ENCODE results near the gene VWC2L. TPM values are rescaled to one million over a fixed set of nuclear protein-coding genes. Genes with fewer than 3 reads are reported as not detected.

The VWC2L gene
- total RNA-seq, 1 donor from 2014 or later: not detected

DNA sequence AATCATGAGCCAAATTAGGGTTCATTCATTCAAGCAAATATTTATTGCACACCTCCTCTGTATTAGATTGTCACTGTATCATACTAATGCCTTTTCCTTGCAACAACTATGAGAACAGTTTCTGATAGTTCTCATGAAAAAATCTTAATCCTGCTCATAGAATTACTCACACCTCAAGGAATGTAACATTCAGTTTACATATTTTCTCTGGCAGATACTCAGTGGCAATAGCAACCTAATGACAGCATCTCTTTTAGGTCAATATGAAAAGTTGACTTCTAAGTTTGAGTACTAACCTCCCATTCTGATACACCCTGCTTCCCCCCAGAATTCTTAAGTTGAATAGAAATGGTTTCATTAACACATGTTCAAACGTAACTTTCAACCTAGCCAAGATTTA is 132.0 kb downstream of the VWC2L start:
- DNase-seq (ENCODE audit: low read depth): no peak
- TF ChIP-seq, protein P1, sequence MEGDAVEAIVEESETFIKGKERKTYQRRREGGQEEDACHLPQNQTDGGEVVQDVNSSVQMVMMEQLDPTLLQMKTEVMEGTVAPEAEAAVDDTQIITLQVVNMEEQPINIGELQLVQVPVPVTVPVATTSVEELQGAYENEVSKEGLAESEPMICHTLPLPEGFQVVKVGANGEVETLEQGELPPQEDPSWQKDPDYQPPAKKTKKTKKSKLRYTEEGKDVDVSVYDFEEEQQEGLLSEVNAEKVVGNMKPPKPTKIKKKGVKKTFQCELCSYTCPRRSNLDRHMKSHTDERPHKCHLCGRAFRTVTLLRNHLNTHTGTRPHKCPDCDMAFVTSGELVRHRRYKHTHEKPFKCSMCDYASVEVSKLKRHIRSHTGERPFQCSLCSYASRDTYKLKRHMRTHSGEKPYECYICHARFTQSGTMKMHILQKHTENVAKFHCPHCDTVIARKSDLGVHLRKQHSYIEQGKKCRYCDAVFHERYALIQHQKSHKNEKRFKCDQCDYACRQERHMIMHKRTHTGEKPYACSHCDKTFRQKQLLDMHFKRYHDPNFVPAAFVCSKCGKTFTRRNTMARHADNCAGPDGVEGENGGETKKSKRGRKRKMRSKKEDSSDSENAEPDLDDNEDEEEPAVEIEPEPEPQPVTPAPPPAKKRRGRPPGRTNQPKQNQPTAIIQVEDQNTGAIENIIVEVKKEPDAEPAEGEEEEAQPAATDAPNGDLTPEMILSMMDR (conservative IDR thresholded peaks at IDR 0.05; ENCODE audit: low read depth, low read length): no peak

DNA sequence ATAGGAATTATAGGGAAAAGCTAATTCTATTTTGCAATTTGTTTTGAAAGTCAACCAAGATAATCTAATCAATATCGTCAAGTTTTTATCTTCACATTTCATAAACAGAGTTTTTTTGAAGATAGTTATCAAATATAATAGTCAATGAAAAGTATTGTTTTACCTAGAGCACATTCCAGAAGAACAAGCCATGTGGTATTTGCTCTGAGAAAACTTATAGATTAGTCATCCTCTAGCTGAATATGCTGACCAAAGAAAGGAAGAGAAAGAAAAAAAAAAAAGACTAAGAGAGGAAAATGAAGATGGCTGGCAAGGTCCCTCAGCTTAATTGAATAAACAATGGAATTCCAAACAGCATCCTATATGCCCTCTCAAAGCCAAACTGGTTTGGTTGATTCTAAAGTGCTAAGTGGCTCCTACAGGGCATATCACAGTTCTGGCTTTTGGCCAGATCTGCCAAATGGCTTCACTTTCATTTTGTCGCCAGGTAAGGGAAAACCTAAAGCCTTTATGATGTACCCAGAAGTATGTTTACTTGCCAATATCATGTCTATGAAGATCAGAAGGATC is 132.6 kb downstream of the VWC2L start:
- H3K4me3 ChIP-seq (ENCODE audit: low read depth, low read length): no peak overlapping the region
- DNase-seq (ENCODE audit: low read depth): peak; percentile 3
- TF ChIP-seq, protein P1 (conservative IDR thresholded peaks at IDR 0.05; ENCODE audit: low read depth, low read length): no peak

More for the DNA sequence above, 132.0 kb downstream of the VWC2L start:
- H3K4me3 ChIP-seq (ENCODE audit: low read depth, low read length): no peak overlapping the region

DNA sequence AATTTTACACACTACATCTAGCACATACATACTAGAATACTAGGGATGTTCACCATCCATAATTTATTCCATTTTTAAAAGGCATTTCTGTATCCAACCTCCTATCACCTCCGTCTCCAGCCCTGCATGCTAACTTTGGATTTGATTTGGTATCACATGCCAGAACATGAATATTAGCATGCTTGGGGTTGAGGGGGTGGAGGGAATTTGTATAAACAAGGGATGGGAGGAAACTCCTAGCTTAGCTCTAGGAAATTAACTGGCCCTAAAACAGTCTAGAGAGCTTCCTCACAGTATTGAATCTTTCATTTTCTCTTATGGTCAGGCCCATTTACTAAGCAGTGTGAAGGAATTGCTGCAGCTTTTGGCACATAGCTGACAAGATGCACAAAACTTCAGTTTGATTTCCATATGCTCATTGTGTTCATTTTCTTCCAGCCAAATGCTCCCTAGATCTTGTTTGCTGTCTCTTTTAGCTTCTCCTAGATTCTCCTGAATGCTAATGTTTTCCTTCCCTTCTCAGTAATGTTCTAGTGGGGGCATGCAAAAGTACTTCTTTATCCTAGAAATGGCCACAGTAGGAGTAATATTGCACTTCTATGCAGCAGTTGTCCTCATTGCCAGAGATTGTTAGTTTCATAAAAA is 135.2 kb downstream of the VWC2L start:
- TF ChIP-seq, protein P1 (conservative IDR thresholded peaks at IDR 0.05; ENCODE audit: low read depth, low read length): no peak
- no peak for DNase-seq (ENCODE audit: low read depth)

DNA sequence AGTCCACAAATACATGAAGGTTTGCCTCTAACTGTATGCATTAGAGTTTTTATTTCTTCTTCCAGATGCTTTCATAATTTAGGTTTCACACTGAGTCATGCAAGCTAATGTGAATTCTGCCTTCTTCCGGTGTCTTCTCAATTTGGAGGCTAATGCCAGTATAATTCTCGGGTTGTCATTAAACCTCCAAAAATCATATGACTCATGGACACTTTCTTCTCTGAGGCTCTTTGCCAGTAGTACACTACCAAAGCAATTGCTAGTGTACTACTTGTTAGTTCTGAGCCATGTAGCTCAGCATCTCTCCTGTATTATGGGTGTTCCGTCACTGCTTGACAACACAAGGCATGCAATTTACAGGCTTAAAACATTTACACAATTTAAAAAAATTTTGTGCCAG is 137.1 kb downstream of the VWC2L start:
- no peak overlapping the region for H3K4me3 ChIP-seq (ENCODE audit: low read depth, low read length)
- TF ChIP-seq, protein P1 (conservative IDR thresholded peaks at IDR 0.05; ENCODE audit: low read depth, low read length): no peak
- DNase-seq (ENCODE audit: low read depth): no peak

More for the DNA sequence above, 135.2 kb downstream of the VWC2L start:
- no peak overlapping the region for H3K4me3 ChIP-seq (ENCODE audit: low read depth, low read length)

DNA sequence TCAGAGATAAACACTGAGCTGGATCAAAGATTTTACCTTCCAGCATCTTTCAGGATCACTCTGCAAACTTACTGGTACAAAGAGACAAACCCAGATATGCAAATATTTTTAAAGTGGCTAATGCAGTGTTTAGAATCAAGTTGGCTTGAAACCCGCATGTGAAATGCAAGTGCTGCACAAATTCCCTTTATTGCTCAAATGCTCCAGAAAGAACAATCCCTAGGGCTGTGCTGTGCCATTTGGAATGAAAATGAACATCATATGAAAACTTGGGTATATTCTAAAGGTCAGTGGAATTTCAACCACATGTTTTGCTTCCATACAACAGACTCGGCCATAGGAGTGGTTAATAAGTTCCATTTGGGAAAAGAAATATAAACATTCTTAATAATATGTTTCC is 139.1 kb downstream of the VWC2L start:
- TF ChIP-seq, protein P1 (conservative IDR thresholded peaks at IDR 0.05; ENCODE audit: low read depth, low read length): no peak
- H3K4me3 ChIP-seq (ENCODE audit: low read depth, low read length): no peak overlapping the region
- no peak for DNase-seq (ENCODE audit: low read depth)

DNA sequence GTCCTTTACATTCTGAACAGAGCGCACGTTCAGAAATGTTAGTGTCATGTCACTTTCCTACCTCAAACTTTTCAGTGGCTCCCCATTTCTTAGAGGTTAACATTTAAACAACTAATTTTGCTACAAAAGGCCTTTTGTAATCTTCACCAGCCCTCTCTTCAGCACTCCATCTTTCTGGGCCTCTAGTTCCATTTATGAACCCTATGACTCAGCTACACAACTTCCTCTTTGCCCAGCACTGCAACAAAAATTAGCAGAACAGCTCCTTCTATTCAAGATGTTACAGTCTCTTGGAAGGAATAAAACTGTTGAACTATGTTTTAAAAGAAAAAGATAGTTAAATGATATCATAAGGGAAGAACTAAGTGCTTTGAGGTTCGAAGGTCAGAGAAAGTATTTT is 139.9 kb downstream of the VWC2L start:
- no peak overlapping the region for H3K4me3 ChIP-seq (ENCODE audit: low read depth, low read length)
- TF ChIP-seq, protein P1 (conservative IDR thresholded peaks at IDR 0.05; ENCODE audit: low read depth, low read length): no peak
- DNase-seq (ENCODE audit: low read depth): no peak

DNA sequence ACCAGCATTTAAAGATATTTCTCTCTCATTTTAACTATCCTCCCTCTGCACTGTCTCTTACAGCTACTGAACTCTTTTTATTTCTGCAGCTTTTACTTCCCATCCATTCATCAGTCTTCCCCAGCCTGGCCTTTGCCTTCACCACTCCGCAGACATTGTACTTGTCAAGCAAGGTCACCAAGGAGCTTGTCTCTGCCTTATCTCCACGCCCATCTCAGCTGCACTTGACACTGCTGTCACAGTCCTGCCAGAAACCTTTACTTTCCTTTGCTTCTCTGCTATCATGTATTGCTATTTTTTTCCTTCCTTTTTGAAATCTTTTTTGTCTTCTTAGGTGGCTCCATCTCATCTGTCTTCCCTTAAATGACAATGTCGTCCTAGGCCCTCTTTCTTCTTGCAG is 147.0 kb downstream of the VWC2L start:
- TF ChIP-seq, protein P1 (conservative IDR thresholded peaks at IDR 0.05; ENCODE audit: low read depth, low read length): no peak
- H3K4me3 ChIP-seq (ENCODE audit: low read depth, low read length): no peak overlapping the region
- DNase-seq (ENCODE audit: low read depth): no peak
